DMS53 treated with DMSO at 0.1 percent for 48 hours (cell line): ENCODE data around the gene CCL28.

Experiments
- DNase-seq: peaks from one replicate; lab custom pipeline; 2025; ENCODE audit not compliant: unreplicated experiment; lab: John Stamatoyannopoulos, UW

Gene CCL28

GRCh38 chr5:43358726-43359125 is 53.5 kb downstream of the CCL28 start:
- no peak for DNase-seq

GRCh38 chr5:43358301-43358700 is 53.9 kb downstream of the CCL28 start:
- no peak for DNase-seq

GRCh38 chr5:43357878-43358281 is 54.3 kb downstream of the CCL28 start:
- DNase-seq = no peak

GRCh38 chr5:43357067-43357466 is 55.1 kb downstream of the CCL28 start:
- no peak for DNase-seq

- DNase-seq = no peak
Measured at GRCh38 chr5:43354774-43355173, 57.4 kb downstream of the CCL28 start.

- no peak for DNase-seq
Measured at GRCh38 chr5:43353668-43354067, 58.5 kb downstream of the CCL28 start.

- no peak for DNase-seq
Measured at GRCh38 chr5:43352915-43353314, 59.3 kb downstream of the CCL28 start.

- DNase-seq = no peak
Measured at GRCh38 chr5:43352131-43352530, 60.1 kb downstream of the CCL28 start.

- no peak for DNase-seq
Measured at GRCh38 chr5:43348861-43349363, 63.3 kb downstream of the CCL28 start.

GRCh38 chr5:43348207-43348606 is 64.0 kb downstream of the CCL28 start:
- no peak for DNase-seq

GRCh38 chr5:43338862-43339261 is 73.3 kb downstream of the CCL28 start:
- no peak for DNase-seq

GRCh38 chr5:43336159-43336558 is 76.0 kb downstream of the CCL28 start:
- DNase-seq = peak; percentile 1

GRCh38 chr5:43335681-43336080 is 76.5 kb downstream of the CCL28 start:
- no peak for DNase-seq

- no peak for DNase-seq
Measured at GRCh38 chr5:43332401-43332800, 79.8 kb downstream of the CCL28 start.
